K562 (cell line): ENCODE measurements around the gene FBXO44. TPM values are rescaled to one million over a fixed set of nuclear protein-coding genes. Genes with fewer than 3 reads are reported as not detected.

Source experiments
- ATAC-seq: fragments of 200-7000 bp; cut with Tn5 transposase; 3 replicates; pipeline ENCODE4 v1.9.1; 2020; ENCODE audit warnings: moderate library complexity
- BruUV-seq: library from RNA; stranded (reverse); fragments of 400-500 nt; replicated peaks from 2 replicates; lab custom pipeline; 2021; lab: Mats Ljungman, UMichigan
- CTCF ChIA-PET: fragments of 300-600 bp; formaldehyde crosslinking; extraction: SDS; loops from one replicate; lab custom pipeline; 2021; ENCODE audit warnings: low intra/inter-chr PET ratio; lab: Yijun Ruan, JAX
- POLR2A ChIA-PET: fragments of 300-600, 350-650 bp; sonication (Branson Sonifier 250); formaldehyde crosslinking; extraction: SDS; loops from one replicate; lab custom pipeline; 2021; ENCODE audit warnings: antibody characterized with exemption, inconsistent platforms; lab: Yijun Ruan, JAX
- DNase-seq, 4 experiments: peaks; one replicate each; pipeline versions ENCODE4 v3.0.0 to v3.0.0-alpha.2; 2011 to 2018; ENCODE audit warnings: low spot score in 3 of 4, mixed read lengths in 3 of 4; ENCODE audit errors: extremely low read depth in 1 of 4
- FAIRE-seq: peaks from 2 replicates; lab custom pipeline; 2011; peaks lifted over from hg19 to GRCh38; lab: Jason Lieb, UNC
- H2AFZ ChIP-seq: 2 replicates; pipeline ENCODE4 v1.6.0; 2011; ENCODE audit warnings: low read depth, low read length, control low read depth, inconsistent platforms
- H3K27ac ChIP-seq: fragments of 200-600 bp; 3 replicates; pipeline ENCODE4 v1.8.0; 2011; ENCODE audit warnings: low read depth, mild to moderate bottlenecking, control low read depth, inconsistent platforms, low read length, moderate library complexity, mixed read lengths; ENCODE audit errors: extremely low read depth
- H3K27me3 ChIP-seq, 2 experiments: fragments of 300-600 bp in 1 of 2; 2 replicates in 1 of 2; 3 replicates in 1 of 2; pipeline versions ENCODE4 v1.6.0 to v1.8.0; 2011; ENCODE audit warnings: inconsistent platforms in 2 of 2, low read length in 2 of 2, mild to moderate bottlenecking in 1 of 2, mixed read lengths in 1 of 2, moderate library complexity in 1 of 2; ENCODE audit not compliant: control insufficient read depth in 2 of 2, insufficient read depth in 2 of 2
- H3K36me3 ChIP-seq: fragments of 300-600 bp; 3 replicates; pipeline ENCODE4 v1.8.0; 2011; ENCODE audit warnings: mild to moderate bottlenecking, low read length, inconsistent platforms; ENCODE audit not compliant: control insufficient read depth, insufficient read depth
- H3K4me1 ChIP-seq, 2 experiments: fragments of 200-600 bp in 1 of 2; replicated peaks in 1 of 2; 2 replicates in 1 of 2; 3 replicates in 1 of 2; pipeline versions ENCODE4 v1.5.1 to v1.8.0; 2011; ENCODE audit warnings: inconsistent platforms in 2 of 2, low read length in 2 of 2, mild to moderate bottlenecking in 1 of 2, mixed read lengths in 1 of 2, moderate library complexity in 1 of 2; ENCODE audit not compliant: control insufficient read depth in 2 of 2, insufficient read depth in 2 of 2
- H3K4me2 ChIP-seq: 2 replicates; pipeline ENCODE4 v1.6.1; 2011; ENCODE audit warnings: low read length, control low read depth, inconsistent platforms, mixed read lengths; ENCODE audit not compliant: insufficient read depth
- H3K4me3 ChIP-seq: fragments of 200-600 bp; sonication (generic), shearing (Covaris generic); 2 replicates; pipeline ENCODE4 v1.5.1; 2016; ENCODE audit warnings: control low read depth, inconsistent platforms
- H3K79me2 ChIP-seq: fragments of 200-600 bp; 3 replicates; pipeline ENCODE4 v1.8.0; 2011; ENCODE audit warnings: low read length, inconsistent platforms; ENCODE audit not compliant: control insufficient read depth, insufficient read depth
- H3K9ac ChIP-seq, 2 experiments: 2 replicates each; pipeline versions ENCODE4 v1.6.0 to v1.6.1; 2011; ENCODE audit warnings: low read depth in 2 of 2, low read length in 2 of 2, control low read depth in 1 of 2, inconsistent platforms in 1 of 2, mild to moderate bottlenecking in 1 of 2, mixed read lengths in 1 of 2; ENCODE audit not compliant: insufficient read depth in 1 of 2
- H3K9me1 ChIP-seq: one replicate; pipeline ENCODE4 v1.6.0; 2011; ENCODE audit warnings: inconsistent platforms, mild to moderate bottlenecking, low read length, moderate library complexity; ENCODE audit not compliant: control insufficient read depth, insufficient read depth
- H3K9me3 ChIP-seq: replicated peaks from 2 replicates; pipeline ENCODE4 v1.5.1; 2011; ENCODE audit warnings: low read depth, low read length, inconsistent platforms; ENCODE audit not compliant: control insufficient read depth, insufficient read depth
- H4K20me1 ChIP-seq: replicated peaks from 2 replicates; pipeline ENCODE4 v1.6.1; 2011; ENCODE audit warnings: low read length, inconsistent platforms, mixed read lengths; ENCODE audit not compliant: control insufficient read depth, insufficient read depth
- ARNT ChIP-seq, 2 experiments: fragments of 450-650 bp; IDR thresholded peaks; 2 replicates each; pipeline ENCODE4 v1.6.1; 2016; ENCODE audit warnings: mild to moderate bottlenecking in 1 of 2
- BCOR ChIP-seq: fragments of 450-650 bp; IDR thresholded peaks from 2 replicates; pipeline ENCODE4 v1.6.1; 2016
- BRD9 ChIP-seq: fragments of 450-650 bp; IDR thresholded peaks from 2 replicates; pipeline ENCODE4 v1.6.1; 2018; ENCODE audit warnings: low read depth; ENCODE audit not compliant: partially characterized antibody
- HDAC2 ChIP-seq: fragments of 450-650 bp; IDR thresholded peaks from 2 replicates; pipeline ENCODE4 v1.6.1; 2016; ENCODE audit warnings: mild to moderate bottlenecking
- IFI16 ChIP-seq: fragments of 250-450 bp; sonication (Bioruptor Pico); IDR thresholded peaks from 2 replicates; pipeline ENCODE4 v2.1.2; 2022; ENCODE audit warnings: mild to moderate bottlenecking, inconsistent platforms
- KDM1A ChIP-seq, 2 experiments: fragments of 450-650 bp; IDR thresholded peaks; 2 replicates each; pipeline ENCODE4 v1.6.1; 2016; ENCODE audit warnings: mild to moderate bottlenecking in 2 of 2
- L3MBTL2 ChIP-seq: fragments of 450-650 bp; IDR thresholded peaks from 2 replicates; pipeline ENCODE4 v1.6.1; 2016; ENCODE audit warnings: mild to moderate bottlenecking, moderate library complexity
- NCOA1 ChIP-seq: fragments of 450-650 bp; IDR thresholded peaks from 2 replicates; pipeline ENCODE4 v1.6.1; 2016; ENCODE audit warnings: low read depth
- NFRKB ChIP-seq: fragments of 450-650 bp; IDR thresholded peaks from 2 replicates; pipeline ENCODE4 v1.6.1; 2016; ENCODE audit warnings: low read depth
- POLR3A ChIP-seq: IDR thresholded peaks from 2 replicates; pipeline ENCODE4 v1.6.1; 2011; ENCODE audit warnings: borderline replicate concordance, mild to moderate bottlenecking, moderate library complexity; ENCODE audit not compliant: insufficient read length, insufficient read depth; ENCODE audit errors: extremely low read depth
- PRMT5 ChIP-seq: sonication (generic); formaldehyde crosslinking; IDR thresholded peaks from 2 replicates; pipeline ENCODE4 v1.5.0; 2020; ENCODE audit warnings: missing genetic modification reagents
- PTBP1 ChIP-seq: fragments of 200-400 bp; formaldehyde crosslinking; IDR thresholded peaks from 2 replicates; pipeline ENCODE4 v1.6.1; 2017; ENCODE audit warnings: low read depth, low read length
- RBM25 ChIP-seq: fragments of 200-400 bp; formaldehyde crosslinking; IDR thresholded peaks from 2 replicates; pipeline ENCODE4 v1.6.1; 2018; ENCODE audit warnings: low read length, low read depth, moderate library complexity; ENCODE audit not compliant: severe bottlenecking
- RCOR1 ChIP-seq, 2 experiments: IDR thresholded peaks; 2 replicates each; pipeline ENCODE4 v1.6.1; 2012; ENCODE audit warnings: low read depth in 2 of 2, low read length in 2 of 2, borderline replicate concordance in 1 of 2, improper control_type of control experiment in 1 of 2
- RNF2 ChIP-seq: sonication (generic); IDR thresholded peaks from 2 replicates; pipeline ENCODE4 v1.6.1; 2016
- SMARCA5 ChIP-seq: fragments of 450-650 bp; IDR thresholded peaks from 2 replicates; pipeline ENCODE4 v1.6.1; 2016
- STAT5B ChIP-seq: fragments of 250-450 bp; sonication (Bioruptor Pico); IDR thresholded peaks from 2 replicates; pipeline ENCODE4 v1.8.0; 2021; ENCODE audit warnings: mild to moderate bottlenecking, inconsistent platforms
- ZFP30 ChIP-seq: fragments of 250-450 bp; sonication (Bioruptor Pico); IDR thresholded peaks from 2 replicates; pipeline ENCODE4 v1.8.0; 2022; ENCODE audit warnings: moderate library complexity, mild to moderate bottlenecking, inconsistent platforms, borderline replicate concordance
- ZFP36 ChIP-seq: fragments of 150-350 bp; IDR thresholded peaks from 2 replicates; pipeline ENCODE4 v1.6.1; 2018; ENCODE audit warnings: low read length, low read depth; ENCODE audit not compliant: partially characterized antibody
- ZNF436 ChIP-seq: fragments of 250-450, 450-650 bp; sonication (Bioruptor Pico); formaldehyde crosslinking; IDR thresholded peaks from 2 replicates; pipeline ENCODE4 v1.7.0; 2020; ENCODE audit warnings: mild to moderate bottlenecking
- WGBS: fragments of 100-300 bp; shearing (Covaris generic); methylation state at CpG from one replicate; pipeline ENCODE4 v1.1.6; 2016; ENCODE audit warnings: low coverage, mixed read lengths; ENCODE audit not compliant: insufficient coverage; ENCODE audit errors: missing lambda C conversion rate; 5-methylcytosine and 5-hydroxymethylcytosine counted together
- in situ Hi-C: fragments of 300-500 bp; cut with MboI; formaldehyde crosslinking; loops from 4 replicates; pipeline ENCODE4 v1.15.0; 2018; ENCODE audit warnings: inconsistent platforms, mixed read lengths
- intact Hi-C: fragments of 100-400 bp; cut with micrococcal nuclease; formaldehyde crosslinking; loops from 2 replicates; pipeline ENCODE4 v1.14.2; 2022
- polyA plus RNA-seq, 8 experiments: library from polyadenylated mRNA; depleted of rRNA in 4 of 8; stranded (reverse) in 5 of 8; unstranded in 3 of 8; fragments of >200 nt; fragmentation: Nextera tagmentation in 2 of 8; fragmentation: Illumina TruSeq in 1 of 8; extraction: Ambion mirVana in 2 of 8; extraction: Trizol in 1 of 8; gene quantifications; 2 replicates each; pipeline versions ENCODE4 v1.2.1 to v1.2.3, GENCODE V29; 2011 to 2014; ENCODE audit warnings: inconsistent platforms in 1 of 8, missing spikeins in 1 of 8
- total RNA-seq, 7 experiments: library from RNA; depleted of rRNA in 6 of 7; stranded (reverse); fragments of >200 nt in 6 of 7; fragmentation: Illumina TruSeq in 2 of 7; extraction: Trizol in 2 of 7; gene quantifications; 2 replicates each; pipeline versions ENCODE4 v1.2.1 to v1.2.3, GENCODE V29; 2011 to 2021; ENCODE audit warnings: low replicate concordance in 1 of 7
- TF ChIP-seq, protein P1 (sequence below): sonication (generic); formaldehyde crosslinking; IDR thresholded peaks from 2 replicates; pipeline ENCODE4 v1.8.1; 2023; ENCODE audit warnings: mild to moderate bottlenecking, missing genetic modification reagents, moderate library complexity

Gene FBXO44
- total and polyA plus RNA-seq, 9 of the 15 experiments (the other 6 are each of a cell fraction or from before 2014, with no cell fraction given), result 0.69 to 20.9 (median 6.7) TPM

DNA sequence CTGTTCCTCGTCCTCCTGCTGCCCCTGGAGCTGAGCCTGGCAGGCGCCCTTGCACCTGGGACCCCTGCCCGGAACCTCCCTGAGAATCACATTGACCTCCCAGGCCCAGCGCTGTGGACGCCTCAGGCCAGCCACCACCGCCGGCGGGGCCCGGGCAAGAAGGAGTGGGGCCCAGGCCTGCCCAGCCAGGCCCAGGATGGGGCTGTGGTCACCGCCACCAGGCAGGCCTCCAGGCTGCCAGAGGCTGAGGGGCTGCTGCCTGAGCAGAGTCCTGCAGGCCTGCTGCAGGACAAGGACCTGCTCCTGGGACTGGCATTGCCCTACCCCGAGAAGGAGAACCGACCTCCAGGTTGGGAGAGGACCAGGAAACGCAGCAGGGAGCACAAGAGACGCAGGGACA is 51.6 kb downstream of the FBXO44 start:
- H3K4me1 ChIP-seq, result peaks cover 12 to 54% of the 10 kb centered on the region in 2 experiments
- BruUV-seq, result no TSS peak
- H3K27me3 ChIP-seq, result peaks cover 2 to 17% of the 10 kb centered on the region in 2 experiments; a peak in 3 of 5 replicates
- CTCF ChIA-PET, result interaction anchor here (0.8 kb wide), 1 partner anchor 9 kb away, joined by 3 read pairs; no protein-coding TSS in a partner anchor
- no peaks in the 10 kb centered on the region for H3K9me1 ChIP-seq
- no peak overlapping the region for H3K27ac ChIP-seq
- TF ChIP-seq, protein P1, sequence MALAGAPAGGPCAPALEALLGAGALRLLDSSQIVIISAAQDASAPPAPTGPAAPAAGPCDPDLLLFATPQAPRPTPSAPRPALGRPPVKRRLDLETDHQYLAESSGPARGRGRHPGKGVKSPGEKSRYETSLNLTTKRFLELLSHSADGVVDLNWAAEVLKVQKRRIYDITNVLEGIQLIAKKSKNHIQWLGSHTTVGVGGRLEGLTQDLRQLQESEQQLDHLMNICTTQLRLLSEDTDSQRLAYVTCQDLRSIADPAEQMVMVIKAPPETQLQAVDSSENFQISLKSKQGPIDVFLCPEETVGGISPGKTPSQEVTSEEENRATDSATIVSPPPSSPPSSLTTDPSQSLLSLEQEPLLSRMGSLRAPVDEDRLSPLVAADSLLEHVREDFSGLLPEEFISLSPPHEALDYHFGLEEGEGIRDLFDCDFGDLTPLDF, result no peak
- TF ChIP-seq ZNF436, result peak; percentile 76
- no peak for TF ChIP-seq RNF2
- 0 out of 2 replicates have a peak, but pooled peaks have one; percentile 16 for TF ChIP-seq HDAC2
- TF ChIP-seq IFI16 (CRISPR knock-in tag), result no peak
- TF ChIP-seq RBM25, result peak; percentile 87
- peak; percentile 54 to 58 for TF ChIP-seq KDM1A (IDR thresholded peaks at IDR 0.05)
- TF ChIP-seq BCOR, result peak; percentile 70
- TF ChIP-seq NCOA1, result no peak
- peak; percentile 59; the same call in 1 of the 2 replicates for TF ChIP-seq SMARCA5
- TF ChIP-seq PRMT5 (CRISPR knock-in tag), result no peak
- no peak for TF ChIP-seq NFRKB
- TF ChIP-seq ZFP36, result peak; percentile 98
- TF ChIP-seq L3MBTL2, result no peak
- no peak for TF ChIP-seq ARNT (IDR thresholded peaks at IDR 0.05)
- no peak for TF ChIP-seq RCOR1 (IDR thresholded peaks at IDR 0.05; ENCODE audit: borderline replicate concordance in 1 of 2, low read depth in 2 of 2, low read length in 2 of 2)
- TF ChIP-seq ZFP30 (CRISPR knock-in tag), result no peak
- TF ChIP-seq POLR3A, result no peak
- peak; percentile 80; the same call in 1 of the 2 replicates for TF ChIP-seq PTBP1
- no peak for TF ChIP-seq BRD9
- no peak for TF ChIP-seq STAT5B
- H3K36me3 ChIP-seq, result no peaks in the 10 kb centered on the region
- no peaks in the 10 kb centered on the region for H3K79me2 ChIP-seq
- ATAC-seq, result no peak
- H3K9ac ChIP-seq, result peak overlapping the region in 1 of 2 experiments; percentile 62; a peak in 1 of 4 replicates
- 76% methylated on average over 12 of the region's 14 CpGs for whole genome bisulfite sequencing
- H3K4me2 ChIP-seq, result no peak overlapping the region
- no peak for FAIRE-seq
- H4K20me1 ChIP-seq, result no peaks in the 10 kb centered on the region
- H2AFZ ChIP-seq, result no peak overlapping the region
- no peak overlapping the region for H3K4me3 ChIP-seq
- in situ Hi-C loops (no loop called here), intact Hi-C loops (loop anchor here (5.0 kb wide), 1 partner anchor 34 kb away; no protein-coding TSS in a partner anchor)
- POLR2A ChIA-PET, result interaction anchor here (0.6 to 2.3 kb wide), 8 partner anchors 16 to 1072 kb away, joined by 3 to 8 read pairs (median 5); no protein-coding TSS in a partner anchor
- H3K9me3 ChIP-seq, result no peaks in the 10 kb centered on the region
- DNase-seq, result no peak
